GM23248 (cell line): ENCODE data around the gene IFT80.

Experiments used
- EZH2 ChIP-seq: fragments of 200-600 bp; sonication (generic); IDR thresholded peaks from 2 replicates; pipeline ENCODE4 v1.6.1; 2018; ENCODE audit warnings: antibody characterized with exemption, mild to moderate bottlenecking; ENCODE audit not compliant: insufficient read depth, poor library complexity, severe bottlenecking
- EZH2phosphoT487 ChIP-seq: fragments of 200-600 bp; sonication (generic); IDR thresholded peaks from 2 replicates; pipeline ENCODE4 v1.6.1; 2018; ENCODE audit warnings: antibody characterized with exemption, moderate library complexity, mild to moderate bottlenecking, low read depth; ENCODE audit not compliant: insufficient read depth

DNA sequence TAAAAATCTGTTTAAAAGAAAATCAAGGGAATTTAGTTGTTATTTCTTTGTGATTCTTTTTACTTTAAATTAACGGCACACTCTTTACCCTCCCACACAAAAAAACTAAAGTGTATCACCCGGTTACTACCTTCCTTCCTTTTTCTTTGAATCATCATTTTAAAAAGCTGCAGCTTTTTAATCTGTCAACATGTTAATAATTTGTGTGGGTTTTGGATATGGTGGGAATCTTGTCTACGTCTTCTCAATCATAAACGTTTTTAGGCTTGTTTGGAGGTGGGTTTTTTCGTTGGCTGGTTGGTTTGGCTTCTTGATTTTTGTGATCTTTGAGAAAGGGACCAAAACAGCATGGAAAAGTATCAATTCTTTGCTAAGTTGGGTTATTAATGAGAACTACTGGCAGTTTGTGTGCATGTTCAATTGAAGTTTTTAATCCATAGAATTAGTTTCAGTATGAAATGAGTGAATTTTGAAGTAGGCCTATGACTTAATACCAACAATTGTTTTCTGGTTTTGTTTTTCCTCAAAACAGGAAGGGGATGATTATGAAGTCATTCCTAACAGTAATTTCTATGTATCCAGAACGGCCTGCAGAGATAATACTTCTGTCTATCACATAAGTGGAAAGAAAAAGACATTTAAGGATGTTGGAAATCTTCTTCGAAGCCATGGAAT lies 4.9 kb upstream of the IFT80 start:
- no peak for TF ChIP-seq EZH2
- TF ChIP-seq EZH2phosphoT487: no peak
